ELR (cell line): ENCODE measurements around the gene ITPKB.
"Not testable (repeated sequence)": the region's sequence is repeated elsewhere in the genome, so short reads cannot be mapped to it uniquely, and the experiment has no call there.

Experiments used
- DNase-seq: peaks from one replicate; pipeline ENCODE4 v3.0.0-alpha.2; 2015; ENCODE audit warnings: low read depth

ITPKB gene

DNA sequence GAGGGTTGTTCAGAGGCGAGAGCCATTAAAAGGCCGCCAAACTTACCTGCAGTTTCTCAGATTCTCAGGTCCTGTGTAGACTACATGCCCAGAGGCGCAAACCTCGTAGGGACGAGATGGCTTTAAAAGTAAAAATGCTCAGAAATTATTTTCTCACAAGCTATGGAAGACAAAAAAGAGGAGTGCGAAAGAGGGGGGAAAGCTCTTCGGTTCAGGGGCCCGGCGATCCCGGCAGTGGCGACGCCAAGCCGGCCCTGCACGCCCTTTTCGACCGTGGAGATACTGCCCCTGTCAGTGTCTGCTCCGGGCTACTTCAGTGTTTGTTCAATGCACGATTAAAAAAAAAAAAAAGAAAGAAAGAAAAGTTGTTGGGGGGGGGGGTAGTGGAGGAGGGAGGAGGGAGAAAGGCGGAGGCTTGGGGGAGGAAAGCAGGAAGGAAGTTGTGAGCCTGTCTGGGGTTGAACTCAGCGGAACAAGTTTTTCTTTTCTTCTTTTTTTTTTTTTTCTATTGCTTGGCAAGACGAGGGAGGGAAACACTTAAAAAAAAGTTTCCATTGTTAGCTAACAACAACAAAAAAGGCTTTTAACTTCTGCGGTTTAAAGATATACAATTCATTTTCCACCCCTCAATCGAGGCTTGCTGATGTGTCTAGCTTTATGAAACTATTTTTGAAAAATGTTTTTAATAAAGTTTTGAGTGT is at the start of gene ITPKB:
TSS of gene ITPKB (minus strand) at position 288 of the 701 bp plus-strand sequence. CDS start 1,824 bp downstream, outside the sequence.
- peak; percentile 60 for DNase-seq

DNA sequence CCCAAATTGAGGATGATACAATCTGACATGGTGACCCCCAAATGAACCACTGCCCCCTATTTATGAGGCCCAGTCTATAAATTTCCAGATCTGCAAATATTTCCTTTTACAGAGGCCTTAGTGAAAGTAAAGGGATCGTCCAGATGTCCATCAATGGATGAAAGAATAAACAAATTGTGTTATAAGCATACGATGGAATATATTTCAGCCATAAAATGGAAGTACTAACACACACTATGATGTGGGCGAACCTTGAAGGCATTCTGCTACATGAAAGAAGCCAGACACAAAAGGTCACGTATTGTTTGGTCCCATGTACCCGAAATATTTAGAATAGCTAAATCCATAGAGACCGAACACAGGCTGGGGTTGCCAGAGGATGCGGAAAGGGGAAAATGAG is 48.6 kb upstream of the ITPKB start:
- DNase-seq = no peak

DNA sequence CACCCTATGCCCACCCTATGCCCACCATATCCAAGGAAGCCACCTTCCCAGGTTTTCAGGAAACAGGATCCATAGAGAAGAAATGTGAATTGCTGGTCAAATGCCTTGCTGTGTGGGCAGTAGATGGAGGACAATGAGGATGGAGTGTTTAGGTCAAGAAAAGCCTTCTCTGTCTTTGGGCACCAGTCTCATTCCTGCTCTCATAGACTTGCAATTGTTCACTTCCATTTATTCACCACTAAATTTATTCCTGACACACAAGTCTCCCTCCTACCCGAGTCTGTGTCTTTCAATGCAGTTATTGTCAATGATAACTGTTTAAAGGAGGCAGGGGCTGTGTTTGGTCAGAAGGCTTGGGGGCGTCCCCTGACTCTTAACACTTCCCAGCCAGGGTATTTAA is 48.0 kb upstream of the ITPKB start:
- no peak for DNase-seq

DNA sequence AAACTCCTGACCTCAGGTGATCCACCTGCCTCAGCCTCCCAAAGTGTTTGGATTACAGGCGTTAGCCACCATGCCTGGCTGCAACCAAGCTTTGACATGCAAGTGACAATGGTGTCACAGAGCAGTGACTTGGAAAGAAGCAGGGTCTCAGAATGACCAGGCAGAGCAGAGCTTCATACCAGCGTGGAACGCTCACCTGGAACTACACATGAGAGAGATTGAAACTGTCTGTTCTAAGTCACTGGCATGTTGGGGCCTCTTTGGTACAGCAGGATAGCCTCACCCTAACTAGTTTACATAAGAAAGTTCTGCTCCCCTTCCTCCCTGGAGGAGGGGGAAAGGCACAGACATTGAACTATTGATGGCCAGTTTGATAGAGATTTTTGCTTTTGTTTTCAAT is 47.5 kb upstream of the ITPKB start:
- DNase-seq = no peak

DNA sequence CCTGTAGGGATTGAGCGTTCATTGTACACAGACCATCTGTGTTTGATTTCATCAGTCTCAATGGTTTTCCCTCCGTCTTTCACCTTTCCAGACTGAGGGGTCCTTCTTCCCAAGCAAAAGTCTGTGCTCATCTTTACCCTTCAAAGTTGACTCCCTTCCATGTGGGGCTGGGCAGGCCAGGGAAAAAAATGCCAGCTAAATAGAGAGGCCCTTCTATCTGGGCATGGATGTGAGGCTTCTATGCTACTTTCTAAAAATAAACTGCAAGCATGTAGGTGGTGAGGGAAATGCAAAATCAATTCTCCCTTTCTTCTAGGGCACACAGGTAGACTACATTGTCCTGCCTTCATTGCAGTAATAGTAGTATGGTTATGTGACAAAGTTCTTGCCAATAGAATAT is 46.7 kb upstream of the ITPKB start:
- no peak for DNase-seq

DNA sequence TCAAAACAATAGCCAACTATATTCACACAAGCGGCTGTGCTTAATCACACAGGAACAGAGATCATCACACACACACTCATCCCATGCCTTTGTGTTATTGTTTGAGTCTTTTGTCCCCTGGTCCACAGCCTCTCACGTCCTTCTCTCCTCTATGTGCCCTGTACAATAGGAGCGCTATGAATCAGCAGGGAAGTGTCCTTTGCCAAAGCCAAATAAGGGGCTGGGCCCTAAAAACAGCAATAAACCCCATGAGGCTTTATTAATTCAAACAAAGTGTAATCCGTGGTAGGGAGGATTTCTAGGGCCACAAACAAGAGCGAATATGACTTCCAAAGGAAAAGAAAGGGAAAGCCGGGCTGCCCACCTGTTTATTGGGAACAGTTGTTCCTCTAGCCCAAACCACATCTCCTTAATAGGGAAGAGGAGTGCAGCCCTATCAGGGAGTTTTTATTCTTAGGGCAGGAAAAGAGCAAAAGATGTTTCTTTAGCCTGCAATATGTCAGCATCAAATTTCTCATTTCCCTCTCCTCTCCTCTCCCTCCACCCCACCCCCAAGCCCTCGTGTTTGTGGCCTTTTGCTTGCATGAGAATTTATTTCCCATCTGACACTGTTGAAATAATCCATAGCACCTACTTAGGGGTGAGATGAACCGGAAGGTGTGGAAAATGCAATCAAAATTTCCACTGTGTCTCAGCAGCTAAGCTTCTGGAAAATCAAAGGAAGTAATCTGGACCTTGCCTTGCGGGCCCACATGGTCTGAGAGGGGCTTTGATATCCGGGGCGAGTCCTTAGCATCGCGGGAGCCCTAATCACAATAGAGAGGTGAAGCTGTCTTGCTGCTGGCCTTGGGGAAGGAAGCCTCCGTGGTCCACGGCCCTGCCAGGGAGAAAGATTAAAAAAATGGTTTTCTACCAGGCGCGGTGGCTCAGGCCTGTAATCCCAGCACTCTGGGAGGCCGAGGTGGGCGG is 45.3 kb upstream of the ITPKB start:
- no peak for DNase-seq

DNA sequence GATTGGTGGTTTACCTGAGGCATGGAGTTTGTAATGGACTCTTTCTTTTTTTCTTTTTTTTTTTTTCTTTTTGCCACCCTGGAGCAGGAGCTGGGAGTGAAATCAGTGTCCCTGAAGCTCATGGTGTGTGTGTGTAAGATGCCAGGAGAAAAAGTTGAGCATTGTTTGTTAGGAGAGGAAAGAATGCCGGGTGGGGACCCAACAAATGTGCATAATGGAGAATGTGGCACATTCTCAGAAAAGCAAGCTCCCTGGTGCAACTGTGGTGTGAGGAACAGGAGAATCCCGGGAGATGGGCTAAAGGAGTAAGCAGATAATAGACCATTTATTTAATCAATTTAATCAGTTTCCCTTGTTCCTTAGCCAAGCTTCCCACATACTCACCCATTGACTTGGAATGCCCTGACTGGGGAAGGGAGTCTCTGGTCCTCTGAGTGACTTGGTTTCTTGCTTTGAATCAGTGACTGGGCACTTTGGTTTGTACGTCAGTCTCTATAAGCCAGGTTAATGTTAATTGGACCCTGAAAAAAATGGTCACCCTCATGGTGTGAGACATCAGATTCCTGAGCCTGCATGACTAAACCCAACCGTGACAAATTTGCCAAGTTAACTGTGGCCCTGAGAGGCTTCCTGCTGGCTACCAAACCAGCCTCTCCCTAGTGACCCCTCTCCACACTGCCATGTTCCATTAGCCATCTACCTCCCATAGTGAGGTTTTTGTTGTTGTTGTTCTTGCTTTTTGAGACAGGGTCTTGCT is 43.9 kb upstream of the ITPKB start:
- no peak for DNase-seq

DNA sequence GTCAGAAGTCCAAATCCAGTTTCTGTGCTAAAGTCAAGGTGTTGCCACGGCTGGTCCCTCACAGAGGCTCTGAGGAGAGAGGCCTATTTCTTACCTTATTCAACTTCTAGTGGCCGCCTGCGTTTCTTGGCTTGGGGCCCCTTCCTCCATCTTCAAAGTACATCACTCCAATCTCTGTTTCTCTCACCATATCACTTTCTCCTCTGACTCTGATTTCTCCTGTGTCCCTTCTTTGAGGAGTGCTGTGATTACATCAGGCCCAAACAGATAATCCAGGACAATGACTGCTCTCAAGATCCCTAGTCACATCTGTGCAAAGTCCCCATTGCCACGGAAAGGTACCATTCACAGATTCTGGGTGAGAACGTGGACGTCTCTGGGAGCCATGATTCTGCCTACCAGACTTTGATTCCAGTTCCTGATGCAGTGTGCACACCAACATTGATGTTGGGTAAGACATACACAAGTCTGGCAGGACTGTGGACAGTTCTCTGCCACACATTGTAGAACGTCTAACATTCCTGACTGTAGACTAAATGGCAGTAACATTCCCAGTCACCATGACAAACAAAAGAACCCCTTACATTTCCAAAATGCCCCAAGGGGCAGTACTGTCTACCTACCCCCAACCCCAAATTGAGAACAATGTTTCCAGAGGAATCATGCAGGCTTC is 43.0 kb upstream of the ITPKB start:
- DNase-seq = no peak

DNA sequence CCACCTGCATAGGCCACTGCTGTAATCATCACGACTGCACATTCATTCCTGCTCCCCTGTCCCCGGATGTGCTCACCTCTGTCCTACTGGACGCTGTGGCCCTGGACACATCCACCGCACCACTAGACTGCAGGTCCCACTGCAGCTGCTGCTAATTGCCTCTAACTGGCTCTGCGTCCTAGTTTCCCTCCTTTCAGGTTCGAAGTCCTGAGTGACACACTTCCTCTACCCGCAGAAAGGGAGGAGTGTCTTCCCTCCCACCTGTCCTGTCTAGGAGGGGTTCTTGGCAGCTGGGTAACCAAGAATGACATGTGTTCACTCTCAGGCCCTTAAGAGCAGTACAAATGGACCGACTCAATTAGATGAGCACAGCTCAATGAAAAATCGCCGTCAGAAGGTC is 40.5 kb upstream of the ITPKB start:
- no peak for DNase-seq

DNA sequence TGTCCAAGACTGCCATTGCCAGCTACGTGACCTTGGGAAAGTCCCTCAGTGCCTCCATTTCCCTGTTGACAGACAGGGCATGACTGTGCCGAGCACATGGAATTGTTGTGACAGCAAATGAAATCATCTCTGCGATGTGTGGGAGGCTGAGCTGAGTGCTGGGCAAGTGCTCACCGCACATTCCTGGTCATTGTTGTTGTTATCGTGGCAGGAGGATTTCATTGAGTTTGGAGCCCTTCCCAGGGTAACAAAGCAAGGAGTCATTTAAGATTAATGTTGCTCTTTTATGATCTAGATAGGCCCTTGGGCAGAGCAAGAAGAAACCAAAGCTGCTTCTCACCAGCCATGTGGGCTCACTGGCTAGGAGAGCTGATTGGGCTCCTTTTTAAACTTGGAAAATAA is 39.6 kb upstream of the ITPKB start:
- peak; percentile 90 for DNase-seq

DNA sequence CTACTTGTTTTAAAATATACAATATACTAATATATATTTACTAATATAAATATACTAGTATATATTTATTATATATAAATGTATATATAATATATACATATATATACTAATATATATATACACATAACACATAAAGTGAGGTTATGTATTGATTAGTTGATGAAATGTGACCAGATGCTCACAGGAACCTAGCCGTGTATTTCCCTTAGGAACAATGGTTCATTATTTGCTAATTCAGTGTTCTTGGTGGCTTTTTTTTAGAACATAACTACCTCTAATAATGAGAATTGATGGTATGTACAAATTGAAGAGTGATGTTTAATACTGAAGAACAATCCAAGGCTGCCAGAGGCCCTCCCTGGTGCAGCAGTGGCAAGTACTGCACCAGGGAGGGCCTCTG is 37.9 kb upstream of the ITPKB start:
- DNase-seq = no peak

DNA sequence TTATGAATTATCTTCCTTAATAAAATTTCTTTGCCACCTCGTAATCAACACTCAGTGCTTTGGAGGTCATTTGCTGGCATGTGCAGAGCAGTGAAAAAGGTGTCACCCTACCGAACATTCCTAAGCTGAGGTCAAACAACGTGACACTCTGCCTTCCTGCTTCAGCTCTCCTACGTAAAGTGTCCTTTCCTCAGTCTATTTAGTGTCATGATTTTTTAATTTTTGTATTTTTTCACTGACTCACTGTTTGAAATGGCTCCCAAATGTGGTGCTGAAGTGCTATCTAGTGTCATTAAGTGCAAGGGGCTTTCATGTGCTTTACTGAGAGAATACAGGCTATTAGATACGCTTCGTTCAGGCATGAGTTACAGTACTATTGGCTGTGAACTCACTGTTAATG is 37.0 kb upstream of the ITPKB start:
- DNase-seq = no peak

DNA sequence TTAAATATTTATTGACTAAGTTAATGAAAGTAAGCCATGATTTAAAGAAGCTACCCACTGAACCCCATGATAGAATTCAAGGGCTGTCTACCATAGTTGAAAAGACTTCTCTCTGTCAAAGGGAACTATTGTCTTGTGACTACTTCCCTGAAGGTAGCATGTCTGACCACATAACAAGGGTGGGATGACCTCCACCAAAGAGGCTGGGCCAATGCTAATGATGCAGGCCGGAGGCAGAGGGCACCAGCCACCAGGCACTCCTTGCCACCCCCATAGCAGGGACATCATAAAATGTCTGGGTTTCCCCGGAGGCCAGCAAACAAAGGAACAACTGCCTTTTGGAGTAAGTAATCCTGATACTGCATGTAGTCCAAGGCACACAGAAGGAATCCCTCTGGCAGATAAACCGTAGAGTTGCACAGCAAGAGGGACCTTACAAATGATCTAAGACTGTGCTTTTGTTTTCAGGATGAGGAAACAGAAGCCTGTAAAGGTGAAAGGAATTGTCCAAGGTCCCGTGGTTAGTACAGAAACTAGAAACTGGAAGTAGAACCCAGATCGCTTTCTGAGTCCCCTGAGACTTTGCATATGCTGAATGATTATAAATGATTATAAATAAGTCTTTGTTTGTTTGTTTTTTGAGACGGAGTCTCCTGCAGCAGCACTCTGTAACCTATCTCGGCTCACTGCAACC is 33.5 kb upstream of the ITPKB start:
- DNase-seq = no peak

DNA sequence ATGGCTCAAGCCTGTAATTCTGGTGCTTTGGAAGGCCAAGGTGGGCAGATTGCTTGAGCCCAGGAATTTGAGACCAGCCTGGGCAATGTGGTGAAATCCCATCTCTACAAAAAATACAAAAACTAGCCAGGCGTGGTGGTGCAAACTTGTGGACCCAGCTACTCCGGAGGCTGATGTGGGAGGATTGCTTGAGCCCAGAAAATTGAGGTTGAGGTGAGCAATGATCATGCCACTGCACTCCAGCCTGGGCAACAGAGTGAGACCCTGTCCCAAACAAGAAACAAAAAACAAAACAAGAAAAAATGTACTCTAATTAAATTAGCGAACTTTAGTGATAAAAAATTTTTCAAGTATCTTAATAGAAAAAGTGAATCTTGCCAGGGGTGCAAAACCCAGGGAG is 28.1 kb upstream of the ITPKB start:
- DNase-seq = not testable (repeated sequence)

DNA sequence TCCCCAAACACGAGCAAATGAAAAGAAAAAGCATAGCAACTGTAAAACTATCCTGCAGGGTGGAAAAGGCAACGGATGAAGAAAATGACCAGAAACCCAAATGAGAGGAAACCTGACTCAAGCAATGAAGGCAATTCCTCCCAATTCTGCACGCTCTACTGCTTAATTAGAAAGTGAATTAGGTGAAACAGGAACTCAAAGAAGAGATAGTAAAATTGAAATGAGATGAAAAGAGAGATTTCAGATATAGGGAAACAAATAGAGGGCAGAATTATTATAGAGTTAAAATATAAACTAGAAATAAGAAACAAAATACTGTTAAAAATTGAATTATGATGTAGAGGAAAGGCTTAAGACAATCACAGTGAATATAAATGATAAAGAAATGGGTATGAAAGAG is 27.5 kb upstream of the ITPKB start:
- no peak for DNase-seq

DNA sequence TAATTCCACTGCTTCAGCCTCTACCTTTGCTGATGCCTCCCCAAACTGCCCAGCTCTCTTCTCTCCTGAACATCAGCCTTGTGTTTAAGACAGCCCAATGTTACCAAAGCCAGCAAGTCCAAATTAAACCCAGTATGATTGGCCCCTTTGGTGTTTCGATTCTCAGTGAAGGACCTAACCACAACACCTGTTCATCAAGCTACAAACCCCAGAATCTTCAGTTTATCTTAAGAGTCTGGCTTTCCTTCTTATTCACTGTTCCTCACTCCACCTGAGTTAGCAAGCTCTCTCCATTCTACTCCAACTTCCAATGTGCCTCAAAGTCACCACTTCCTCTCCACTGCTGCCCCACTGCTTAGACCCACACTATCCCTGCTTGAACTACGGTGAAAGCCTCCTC is 25.5 kb upstream of the ITPKB start:
- DNase-seq = no peak

DNA sequence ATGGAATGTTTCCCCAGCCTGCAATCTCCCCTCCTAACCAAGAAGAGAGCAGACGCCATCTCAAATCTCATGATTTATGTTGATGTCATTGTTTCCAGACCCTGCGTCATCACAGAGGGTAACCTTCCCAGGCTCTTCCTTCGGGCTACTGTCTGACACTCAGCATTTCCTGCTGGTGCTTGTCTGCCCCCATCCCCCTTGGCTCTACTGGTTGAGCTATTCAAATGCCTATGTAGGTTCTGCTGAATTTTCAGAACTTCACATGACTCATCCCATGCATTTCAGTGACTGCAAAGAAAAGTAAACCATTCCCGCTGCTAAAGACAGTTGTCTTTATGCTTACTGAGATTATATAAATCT is 24.8 kb upstream of the ITPKB start:
- DNase-seq = peak; percentile 97

DNA sequence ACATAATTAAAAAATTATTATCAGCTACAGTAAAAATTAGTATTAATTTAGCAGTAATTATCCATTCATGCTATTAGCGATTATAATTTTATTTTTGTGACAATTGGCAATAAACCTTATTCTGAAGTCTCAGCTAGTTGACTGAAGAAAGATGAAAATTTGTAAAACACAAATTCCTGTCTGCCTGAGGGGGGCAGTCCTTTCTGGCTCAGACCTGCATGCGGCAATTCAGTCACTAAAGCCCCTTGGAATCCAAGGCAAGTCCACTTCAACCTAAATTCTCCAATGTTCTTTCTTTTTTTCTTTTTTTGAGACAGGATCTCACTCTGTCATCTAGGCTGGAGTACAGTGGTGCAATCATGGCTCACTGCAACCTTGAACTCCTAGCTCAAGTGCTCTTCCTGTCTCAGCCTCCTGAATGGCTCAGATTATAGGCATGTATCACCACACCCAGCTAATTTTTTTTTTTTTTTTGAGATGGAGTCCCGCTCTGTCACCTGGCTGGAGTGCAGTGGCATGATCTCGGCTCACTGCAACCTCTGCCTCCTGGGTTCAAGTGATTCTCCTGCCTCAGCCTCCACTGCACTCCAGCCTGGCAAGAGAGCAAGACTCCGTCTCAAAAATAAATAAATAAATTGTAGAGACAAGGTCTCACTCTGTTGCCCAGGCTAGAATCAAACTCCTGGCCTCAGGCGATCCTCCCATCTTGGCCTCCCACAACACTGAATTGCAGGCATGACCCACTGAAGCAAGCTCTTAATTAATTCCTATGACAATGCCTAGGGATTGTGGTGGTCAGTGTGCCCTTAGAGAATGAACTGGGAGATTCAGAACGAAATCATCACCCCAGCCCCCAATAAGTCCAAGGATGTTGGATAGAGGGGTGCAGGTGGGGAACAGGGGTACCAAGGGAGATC is 24.2 kb upstream of the ITPKB start:
- DNase-seq = peak; percentile 31

DNA sequence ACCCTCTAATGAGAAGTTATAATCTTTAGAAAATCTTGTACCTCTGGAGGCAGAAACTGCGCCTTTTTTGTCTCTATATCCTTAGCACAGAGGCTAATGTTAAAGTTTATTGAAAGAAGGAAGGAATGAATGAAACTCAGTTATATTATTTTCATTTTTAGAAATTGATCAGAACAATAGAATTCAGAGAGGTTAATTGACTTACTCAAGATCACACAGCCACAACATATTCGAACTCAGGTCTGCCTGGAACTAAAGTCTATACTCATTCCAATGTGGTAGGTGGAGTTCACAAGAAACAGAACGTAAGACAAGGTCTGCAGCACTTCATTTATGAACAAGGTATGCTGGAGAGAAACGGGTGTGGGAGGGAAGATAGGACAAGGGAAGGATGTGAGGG is 23.0 kb upstream of the ITPKB start:
- no peak for DNase-seq

DNA sequence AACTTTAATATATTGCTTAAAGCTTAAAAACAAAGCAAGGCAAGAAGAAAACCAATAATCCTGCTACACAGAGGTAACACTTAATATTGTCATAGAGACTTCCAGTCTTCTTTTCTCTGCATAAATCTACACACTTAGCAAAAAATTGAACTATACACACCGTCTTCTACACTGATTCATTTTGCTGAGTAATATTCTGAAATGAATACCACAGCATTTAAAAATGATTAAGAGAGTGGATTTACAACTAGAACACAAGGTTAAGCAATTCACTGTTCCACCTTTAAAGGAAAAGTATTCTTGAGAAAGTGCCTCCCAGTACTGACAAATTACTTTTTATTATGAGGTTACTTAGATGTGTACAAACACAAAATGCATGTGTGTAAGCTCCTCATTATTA is 22.2 kb upstream of the ITPKB start:
- peak; percentile 31 for DNase-seq
